Stimulated activated CD4-positive, alpha-beta T cell treated with anti-CD3 and anti-CD28 coated beads, Interleukin-4, amount 100 ng/mL, for 24 hours (primary cell): ENCODE measurements around the gene COL5A1.

ENCODE experiments used
- DNase-seq: peaks from one replicate; pipeline ENCODE4 v3.0.0-alpha.2; 2020

Gene COL5A1

DNA sequence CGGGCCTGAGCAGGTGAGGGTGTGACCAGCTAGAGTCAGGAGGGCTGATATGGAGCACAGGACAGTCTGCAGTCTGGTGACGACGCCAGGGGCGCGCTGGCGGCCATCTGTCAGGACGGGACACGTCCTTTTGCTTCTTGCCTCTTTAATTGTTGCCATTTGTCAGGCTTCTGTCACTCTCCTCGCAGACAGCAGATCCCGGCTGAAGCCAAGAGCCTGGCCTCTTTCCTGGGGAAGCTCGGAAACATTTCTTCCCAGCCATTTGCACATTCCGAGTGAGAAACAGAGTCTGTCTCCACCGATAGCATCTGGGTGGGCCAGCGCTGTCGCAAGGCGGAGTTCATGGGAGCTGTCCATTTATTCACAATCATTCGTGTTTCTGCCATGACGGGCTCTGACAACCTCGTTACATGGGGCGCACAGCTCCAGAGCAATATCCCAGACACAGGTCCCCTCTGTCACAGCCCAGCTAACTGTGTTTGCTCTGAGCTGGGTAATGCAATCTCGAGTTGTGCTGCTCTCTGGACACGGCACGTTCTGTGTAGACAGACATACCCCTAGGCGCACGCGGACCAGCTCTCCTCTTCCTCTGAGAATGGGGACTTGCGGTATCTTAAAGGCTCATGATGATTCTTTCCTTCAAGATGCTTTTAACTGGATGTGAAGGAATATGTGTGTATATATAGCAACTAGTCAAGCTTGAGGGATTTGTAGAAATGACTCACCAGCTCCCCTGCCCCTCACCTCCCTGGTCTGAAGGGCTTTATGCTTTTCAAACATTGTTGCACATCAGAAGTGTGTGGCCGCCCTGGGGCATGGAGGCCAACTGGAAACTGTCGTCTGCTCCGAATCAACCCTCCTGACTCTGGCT lies 133.7 kb downstream of the COL5A1 start:
- no peak for DNase-seq

DNA sequence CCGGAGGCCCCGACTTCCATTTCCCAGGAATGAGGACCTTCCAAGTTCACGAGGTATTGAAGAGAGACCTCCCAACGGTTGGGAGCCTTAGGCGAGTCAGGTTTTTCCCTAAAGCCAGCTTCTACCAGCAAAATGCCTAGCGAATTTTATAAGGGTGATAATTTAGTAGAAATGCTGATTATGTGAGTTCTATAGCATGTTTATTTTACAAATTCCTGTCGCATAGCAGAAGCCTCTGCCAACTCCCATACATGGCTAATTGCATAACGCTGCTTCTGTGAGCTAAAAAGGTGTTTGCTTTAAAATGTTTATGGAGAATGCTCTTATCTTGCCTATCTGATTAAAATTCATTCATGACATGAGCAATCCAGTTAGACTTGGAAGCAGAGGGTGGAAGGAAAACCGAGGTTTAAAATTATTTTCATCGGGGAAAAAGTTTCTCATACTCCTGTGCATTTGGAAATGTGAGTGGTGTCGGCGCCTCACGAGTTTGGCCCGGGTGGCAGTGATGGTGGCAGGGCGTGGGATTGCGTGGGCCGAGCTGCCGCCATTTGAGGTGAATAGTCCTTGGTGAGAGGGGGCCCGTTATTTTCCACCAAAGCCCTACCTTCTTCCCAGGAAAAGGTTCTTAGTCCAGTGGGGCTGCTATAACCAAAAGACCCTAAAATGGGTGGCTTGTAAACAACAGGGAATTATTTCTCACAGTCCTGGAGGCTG lies 134.6 kb downstream of the COL5A1 start:
- DNase-seq, result no peak

DNA sequence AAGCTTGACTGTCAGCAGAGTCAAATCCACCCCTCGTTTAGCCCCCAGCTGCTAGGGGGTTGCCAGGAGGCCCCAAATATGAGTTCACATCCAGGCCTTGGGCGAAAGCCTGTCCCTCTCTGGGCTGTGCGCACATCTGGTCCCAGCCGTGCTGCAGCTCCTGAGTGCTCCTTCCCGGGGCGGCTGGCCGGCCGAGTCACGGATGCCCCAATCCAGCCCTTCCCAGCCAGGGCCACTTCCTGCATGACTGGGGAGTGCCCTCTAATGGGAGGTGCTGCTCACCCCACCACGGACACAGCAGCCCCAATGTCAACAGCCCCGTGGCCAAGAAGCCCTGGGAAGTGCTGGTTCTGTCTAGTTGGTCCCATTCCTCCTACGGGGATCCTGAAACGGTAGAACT lies 135.6 kb downstream of the COL5A1 start:
- DNase-seq, result no peak

DNA sequence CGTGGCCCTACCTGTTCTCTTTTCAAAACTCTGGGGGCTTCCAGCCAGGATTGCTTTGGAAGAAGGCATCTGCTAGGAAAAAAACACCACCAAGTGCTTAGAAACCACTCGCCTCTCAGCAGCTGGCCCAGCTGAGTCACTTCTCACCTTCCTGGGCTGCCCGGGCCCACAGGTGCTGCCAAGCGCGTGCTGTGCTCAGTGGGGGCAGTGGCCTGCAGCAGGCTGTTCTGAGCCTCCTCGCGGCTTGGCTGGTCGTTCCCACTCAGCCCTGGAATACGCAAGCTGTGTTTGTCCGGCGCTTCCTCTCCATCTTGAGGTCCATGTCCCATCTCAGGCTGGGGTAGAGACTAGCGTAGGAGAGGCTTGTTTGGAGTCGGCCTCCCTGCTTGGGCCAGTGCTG lies 136.6 kb downstream of the COL5A1 start:
- no peak for DNase-seq

DNA sequence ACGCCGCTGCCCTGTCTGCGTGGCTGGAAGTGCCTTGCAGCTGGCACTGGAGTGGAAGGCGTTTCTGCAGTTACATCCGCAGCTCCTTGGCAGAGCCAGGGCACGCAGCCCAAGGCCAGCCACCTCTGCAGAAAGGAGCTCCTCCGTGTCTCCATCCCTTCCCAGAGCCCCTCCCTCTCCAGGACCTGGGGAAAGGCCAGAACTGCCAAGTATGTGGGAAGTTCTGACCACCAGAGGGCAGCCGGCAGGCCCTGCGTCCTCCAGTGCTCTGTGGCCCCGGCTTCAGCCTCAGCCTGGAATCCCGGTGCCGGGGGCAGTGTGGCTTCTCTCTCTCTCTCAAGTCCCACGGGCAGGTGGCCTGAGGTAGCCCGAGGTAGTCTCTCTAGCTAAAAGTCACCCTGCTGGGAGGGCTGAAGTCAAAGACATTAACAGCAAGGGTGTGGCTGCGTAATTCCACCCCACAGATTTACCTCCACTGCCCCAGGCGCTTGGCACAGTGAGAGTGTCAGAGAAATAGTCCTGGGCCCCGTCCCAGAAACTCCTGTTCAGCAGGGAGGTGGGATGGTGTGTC lies 137.3 kb downstream of the COL5A1 start:
- DNase-seq, result no peak

DNA sequence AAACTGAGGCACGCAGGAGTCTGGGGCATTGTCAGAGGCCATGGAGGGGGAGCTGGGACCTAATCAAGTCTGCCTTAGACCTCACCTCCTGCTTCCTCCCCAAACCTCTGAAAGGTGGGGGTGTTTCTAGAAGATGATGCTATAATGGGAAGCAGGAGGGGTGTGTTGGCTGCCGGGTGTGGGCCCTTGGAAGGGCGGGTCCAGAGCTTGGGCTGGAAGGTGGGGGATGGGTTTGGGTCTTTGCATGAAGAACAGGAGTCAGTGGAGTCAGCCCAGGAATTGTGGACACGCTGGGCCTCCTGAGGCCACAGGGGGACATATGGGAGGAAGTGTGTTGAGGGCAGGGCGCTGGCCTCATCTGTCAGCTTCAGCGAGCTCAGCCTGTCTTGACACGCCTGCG lies 138.0 kb downstream of the COL5A1 start:
- no peak for DNase-seq

DNA sequence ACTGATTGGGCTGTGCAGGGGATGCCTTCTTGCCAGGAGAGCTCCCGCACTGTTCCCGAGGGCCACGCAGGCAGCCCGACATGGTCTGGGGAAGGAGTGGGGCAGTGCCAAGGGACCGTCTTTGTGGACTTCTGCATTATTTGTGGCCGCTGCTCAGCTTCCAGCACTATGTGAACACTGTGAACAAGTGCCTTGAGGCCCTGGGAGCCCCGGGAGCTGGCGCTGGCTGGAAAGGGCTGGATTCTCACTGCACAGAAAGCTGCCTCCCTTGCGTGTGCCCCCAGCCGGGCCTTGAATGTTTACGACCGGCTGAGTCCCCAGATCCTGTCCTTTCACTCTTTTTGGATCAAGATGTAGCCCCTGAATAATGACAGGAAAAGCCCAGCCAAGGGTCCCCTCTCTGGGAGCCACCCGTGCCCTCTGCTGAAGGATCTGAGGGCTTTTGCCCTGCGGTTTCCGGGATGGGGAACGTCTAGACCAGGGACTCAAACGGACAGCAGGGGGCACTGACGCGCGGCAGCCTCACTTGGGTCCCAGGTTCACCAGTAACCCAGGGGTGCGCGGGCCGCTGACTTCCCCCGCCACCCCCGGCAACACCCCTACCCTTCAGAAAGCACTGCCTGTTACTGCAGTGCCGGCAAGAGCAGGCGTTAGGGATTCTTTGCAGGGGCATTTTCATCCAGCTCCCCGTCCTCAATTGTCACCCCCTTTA lies 140.1 kb downstream of the COL5A1 start:
- DNase-seq, result no peak

DNA sequence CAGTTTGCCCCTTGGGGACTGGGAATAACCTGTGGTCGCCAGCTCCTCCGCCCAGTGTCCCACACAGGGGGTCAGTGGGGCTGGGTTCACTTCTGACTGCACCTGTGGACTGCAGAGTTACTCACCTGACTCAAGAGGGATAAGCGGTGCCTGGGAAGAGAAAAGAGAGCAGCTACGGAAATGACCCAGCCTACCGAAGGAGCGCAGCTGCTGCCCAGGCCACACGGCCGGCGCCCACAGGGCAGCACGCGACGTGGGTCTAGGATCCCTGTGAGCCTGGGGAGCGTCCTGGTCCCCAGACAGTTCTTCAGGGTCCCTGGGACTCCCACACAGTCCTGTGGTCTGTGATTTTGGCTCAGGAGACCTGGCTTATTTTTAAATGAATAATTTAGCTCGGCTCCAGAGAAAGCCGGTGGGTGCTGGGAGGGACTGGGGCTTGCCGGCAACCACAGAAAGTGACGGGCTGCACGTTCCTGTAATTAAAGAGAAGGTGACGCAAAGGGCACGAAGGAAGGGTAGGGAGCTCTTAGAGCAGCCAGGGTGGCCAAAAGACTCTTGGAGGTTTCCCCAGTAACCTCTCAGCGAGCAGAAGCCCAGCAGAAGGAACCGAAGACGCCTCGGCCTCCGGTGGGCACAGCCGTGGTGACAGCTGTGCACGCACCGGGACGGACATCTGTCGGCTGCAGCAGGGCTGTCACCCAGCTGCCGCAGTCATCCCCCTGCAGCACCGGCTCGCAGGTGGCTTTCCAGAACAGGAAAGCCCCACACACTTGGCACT lies 141.5 kb downstream of the COL5A1 start:
- no peak for DNase-seq

DNA sequence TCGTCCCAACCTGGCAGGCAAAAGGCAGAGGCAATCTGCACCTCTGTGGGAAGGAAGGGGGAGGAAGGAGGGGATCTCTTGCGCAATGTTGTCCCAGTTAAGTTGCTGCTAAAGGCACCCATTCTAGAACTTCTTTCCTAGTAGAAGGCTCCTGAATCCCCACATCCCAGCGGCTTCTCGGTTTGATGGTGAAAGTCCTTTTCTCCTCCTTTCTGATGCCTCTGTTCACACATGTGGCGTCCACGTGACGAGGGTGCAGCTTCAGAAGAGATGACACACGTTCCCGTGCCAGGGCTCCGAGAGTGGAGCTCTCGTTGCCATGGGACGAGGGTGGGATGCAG lies 142.1 kb downstream of the COL5A1 start:
- no peak for DNase-seq

DNA sequence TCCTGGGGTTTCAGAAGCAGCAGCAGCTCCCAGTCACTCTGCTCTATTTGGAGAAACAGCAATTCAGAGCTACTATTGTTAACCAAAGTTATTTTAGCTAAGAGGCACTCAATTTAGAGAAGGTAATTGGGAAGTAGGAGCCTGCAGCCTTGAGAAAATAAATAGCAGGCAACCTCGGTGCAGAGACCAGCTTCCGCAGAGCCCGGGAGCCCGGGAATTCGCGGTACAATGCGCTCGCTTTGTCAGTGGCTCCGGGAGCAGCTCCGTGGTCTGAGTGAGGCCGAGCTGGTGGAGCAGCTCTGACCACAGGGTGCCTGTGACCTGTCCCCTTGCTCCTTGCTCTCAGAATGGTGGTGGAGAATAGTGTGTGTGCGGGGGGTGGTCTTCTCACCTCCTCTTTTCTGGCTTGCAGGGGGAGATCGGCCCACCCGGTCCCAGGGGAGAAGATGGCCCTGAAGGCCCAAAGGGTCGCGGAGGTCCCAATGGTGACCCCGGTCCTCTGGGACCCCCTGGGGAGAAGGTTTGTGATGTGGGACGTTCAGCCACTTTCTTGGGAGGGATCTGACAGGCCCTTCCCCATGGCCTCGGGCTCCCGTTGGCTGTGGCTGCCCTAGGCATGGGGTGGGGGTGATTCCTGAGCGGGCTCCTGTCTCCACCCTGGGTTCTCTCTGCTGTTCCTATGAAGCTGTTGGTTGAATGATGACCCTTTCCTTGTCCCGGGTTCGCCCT lies 143.1 kb downstream of the COL5A1 start:
- DNase-seq, result no peak

DNA sequence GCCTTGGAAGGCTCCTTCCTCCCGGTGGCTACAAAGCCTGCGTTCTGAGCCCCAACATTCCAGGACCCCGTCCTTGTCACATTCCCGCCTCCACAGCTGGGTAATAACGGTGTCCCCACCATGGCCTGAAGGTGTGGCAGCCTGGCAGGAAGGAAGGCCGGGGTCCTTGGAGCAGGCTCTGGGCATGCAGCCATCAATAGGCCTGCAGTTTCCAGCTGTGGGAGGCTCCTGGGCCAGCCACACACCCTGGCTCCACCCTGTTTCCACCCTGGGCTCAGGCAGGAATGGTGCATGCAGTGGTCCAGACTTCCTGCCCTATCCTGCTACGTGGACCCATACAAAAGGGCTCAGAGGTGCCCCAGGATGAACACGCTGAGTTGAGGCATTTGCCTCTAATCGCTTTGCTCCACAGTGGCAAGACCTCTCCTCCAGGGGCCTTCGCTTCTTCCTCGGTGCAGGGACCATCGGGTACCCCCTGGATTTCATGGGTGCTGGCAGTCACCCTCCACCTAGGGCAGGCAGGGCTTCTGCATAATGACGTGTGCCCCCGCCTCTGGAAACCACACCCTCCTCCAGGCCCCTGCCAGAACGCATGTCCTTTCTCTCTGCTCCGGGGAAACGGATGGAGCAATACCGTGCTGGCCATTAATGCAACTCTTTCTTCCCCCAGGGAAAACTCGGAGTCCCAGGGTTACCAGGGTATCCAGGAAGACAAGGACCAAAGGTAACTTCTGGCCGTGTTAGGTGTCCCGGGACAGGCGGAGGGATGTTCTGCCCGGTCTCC lies 143.9 kb downstream of the COL5A1 start:
- no peak for DNase-seq

DNA sequence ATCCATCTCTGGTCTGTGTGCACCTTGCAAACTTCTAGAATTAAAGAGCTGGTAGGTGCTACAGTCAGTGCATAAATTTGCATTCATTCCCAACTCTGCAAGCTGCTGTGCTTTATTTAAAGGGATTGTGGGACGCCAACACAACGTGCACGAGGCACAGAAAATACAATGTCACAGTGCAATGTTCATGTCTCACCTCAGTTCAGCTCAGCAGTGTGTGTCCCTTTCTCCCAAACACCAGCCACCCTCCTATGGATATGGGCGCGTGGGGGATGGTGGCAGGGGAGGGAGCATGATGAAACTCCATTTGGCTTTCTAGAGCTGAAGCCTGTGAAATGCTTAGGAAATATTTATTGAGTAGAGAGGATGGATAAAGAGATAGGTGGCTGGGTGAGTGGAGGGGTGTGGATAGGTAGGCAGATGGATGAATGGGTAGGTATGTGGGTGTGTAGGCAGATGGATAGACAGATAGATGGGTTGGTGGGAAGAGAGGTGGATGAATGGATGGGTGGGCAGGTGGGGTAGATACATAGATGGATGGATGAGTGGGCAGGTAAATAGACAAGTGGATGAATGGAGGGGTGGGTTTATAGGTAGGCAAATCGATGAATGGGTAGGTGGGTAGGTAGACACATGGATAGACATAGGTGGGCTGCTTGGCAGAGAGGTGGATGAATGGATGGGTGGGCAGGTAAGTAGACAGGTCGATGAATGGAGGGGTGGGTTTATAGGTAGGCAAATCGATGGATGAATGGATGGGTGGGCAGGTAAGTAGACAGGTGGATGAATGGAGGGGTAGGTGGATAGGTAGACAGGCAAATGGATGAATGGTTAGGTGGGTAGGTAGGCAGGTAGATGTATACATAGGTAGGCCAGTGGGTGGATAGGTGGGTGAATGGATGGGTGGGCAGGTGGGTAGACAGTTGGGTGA lies 146.3 kb downstream of the COL5A1 start:
- no peak for DNase-seq

DNA sequence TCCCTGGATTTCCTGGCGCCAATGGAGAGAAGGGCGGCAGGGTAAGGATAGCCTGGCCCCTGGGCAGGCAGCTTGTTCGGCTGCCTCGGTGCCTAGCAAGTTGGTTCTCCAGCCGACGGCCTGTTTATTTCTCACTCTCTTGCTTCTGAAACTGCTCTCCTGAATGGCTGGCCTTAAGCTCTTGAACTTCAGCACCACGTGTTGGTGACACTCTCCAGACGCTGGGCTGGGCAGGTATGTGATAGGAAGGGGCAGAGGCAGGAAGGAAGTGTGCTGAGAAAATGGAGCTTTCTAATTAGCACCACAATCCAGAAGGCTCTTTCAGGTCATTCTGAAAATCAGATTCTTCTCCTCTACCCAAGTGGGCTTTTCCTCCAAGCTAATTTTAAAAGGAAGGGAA lies 147.6 kb downstream of the COL5A1 start:
- no peak for DNase-seq

DNA sequence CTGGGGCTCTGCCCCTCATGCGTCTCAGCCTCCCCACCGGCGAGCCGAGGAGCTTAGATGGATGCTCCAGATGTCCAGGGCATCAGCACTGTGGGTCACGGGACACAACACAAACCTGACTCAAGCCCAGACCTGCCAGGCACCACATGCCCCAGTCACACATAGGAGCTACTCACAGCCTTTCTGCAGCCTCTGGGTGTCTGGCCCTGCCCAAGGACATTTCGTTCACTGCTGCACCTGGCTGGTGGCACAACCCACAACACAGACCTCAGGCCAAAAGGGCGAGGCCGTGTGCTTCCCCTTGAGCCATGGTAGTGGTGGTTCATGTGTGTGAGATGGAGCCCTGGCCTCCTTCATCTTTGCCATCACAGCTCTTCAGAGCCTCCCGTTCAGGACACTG lies 149.4 kb downstream of the COL5A1 start:
- DNase-seq, result no peak

DNA sequence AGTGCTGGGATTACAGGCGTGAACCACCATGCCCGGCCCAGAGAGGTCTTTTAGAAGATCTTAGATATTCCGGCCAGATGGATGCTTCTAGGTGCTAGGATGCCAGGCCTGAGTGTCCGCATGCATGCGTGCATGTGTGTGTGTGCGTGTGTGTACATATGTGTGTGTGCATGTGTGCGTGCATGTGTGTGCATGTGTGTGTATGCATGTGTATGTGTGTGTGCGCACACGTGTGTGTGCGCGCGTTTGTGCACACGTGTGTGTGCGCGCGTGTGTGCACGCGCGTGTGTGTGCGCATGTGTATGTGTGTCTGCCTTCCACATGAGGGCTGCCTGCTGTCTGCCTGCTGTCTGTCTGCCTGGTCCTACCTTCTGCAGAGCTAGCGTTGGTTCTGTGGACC lies 151.0 kb downstream of the COL5A1 start:
- no peak for DNase-seq

DNA sequence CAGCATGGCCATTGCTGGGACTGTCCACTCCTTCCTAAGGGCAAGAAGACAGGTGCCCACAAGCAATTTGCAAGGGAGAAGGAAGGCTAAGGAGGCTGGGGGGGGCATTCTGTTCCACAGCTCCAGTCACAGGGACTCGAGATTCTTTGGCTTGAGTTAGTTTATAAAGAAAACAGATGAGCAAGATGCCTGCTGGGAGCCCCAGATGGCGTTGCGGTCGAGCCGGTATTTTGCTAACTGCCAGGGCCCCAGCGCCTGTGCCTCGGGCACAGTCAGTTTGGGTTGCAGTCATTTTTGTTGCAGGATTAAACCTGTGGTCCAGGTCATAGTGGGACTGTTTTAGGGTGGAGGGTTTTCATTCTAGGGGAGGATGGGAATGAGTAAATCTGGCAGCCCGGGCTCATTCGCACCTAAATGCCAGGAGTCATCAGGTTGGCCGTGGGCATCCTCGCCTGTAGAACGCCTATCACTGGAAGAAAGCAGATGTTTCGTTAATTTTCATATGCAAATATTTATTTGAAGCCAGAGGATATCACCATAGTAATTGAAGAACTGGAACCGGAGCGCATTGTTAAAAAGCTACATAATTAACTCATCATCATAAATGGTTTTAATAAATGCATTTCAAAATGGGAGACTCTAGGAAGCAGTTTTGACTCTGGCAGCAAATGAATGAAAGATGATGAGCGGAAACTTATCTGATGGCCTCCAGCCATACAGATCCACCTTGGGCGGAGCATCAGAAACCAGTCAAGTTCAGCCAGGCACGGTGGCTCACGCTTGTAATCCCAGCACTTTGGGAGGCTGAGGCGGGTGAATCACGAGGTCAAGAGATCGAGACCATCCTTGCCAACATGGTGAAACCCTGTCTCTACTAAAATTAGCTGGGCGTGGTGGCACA lies 151.9 kb downstream of the COL5A1 start:
- no peak for DNase-seq

DNA sequence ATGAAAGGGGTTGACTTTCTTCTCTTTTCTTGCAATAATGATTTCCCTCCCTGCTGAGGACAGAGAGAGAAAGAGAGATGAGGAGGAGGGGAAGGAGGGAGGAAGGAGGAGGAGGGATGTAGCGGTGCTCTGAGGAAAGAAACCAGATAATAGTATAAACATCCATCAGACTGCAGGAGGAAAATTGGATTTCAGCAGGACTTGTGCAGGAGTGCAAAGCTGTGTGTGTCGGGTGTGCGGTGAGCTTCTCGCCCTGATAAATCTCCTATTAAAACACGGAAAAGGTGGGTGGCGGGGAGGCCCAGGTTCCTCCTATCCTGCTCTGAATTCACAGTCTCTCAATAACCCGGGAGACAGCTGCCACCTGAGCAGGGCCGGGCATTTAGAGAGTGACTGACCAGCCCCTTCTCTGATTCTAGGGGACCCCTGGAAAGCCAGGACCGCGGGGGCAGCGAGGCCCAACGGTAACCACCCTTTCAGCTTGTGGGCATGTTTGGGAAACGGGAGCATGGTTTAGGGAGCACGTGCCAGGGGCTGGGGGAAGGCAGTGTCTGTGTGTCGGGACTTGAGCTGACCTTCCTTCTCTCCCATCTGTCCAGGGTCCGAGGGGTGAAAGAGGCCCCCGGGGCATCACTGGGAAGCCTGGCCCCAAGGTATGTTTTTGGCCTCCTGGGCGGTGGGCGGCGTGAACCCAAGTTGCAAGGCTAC lies 153.2 kb downstream of the COL5A1 start:
- no peak for DNase-seq

DNA sequence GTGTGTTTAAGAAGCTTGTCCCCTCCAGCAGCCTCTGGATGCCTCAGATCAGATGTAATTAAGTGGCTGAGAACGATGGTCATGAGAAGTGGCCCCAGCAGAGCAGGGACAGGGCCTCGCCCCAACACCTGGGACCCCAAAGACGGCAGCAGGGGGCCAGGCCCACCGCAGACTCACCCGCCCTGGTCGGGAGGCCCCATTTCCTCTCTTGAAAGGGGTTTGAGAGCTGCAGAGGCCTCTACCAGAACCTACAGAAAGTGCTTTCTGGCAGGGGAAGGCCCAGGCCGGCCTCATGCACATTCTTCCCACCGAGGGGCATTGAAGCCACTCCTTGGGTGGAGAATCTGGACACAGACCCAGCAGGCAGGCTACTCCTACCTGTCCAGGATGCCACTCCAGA lies 153.8 kb downstream of the COL5A1 start:
- no peak for DNase-seq
